OCI-LY3 (cell line): ENCODE results near the gene NAE1.
"Not testable (repeated sequence)": the region's sequence is repeated elsewhere in the genome, so short reads cannot be mapped to it uniquely, and the experiment has no call there.

Source experiments
- H2AFZ ChIP-seq: fragments of 200-600, 300-600 bp; shearing (Covaris generic); 2 replicates; pipeline ENCODE4 v1.6.0; 2014; ENCODE audit warnings: antibody characterized with exemption, low read depth, low read length
- H3K27ac ChIP-seq: fragments of 200-600, 300-600 bp; sonication (generic); 2 replicates; pipeline ENCODE4 v1.5.1; 2014; ENCODE audit warnings: mild to moderate bottlenecking, low read length, moderate library complexity, mixed read lengths
- H3K27me3 ChIP-seq: fragments of 200-600, 300-600 bp; sonication (generic); 2 replicates; pipeline ENCODE4 v1.6.1; 2014; ENCODE audit warnings: low read depth, low read length, mixed read lengths
- H3K36me3 ChIP-seq: fragments of 200-600, 300-600 bp; sonication (generic); replicated peaks from 2 replicates; pipeline ENCODE3; 2014; ENCODE audit warnings: low read depth, low read length, mixed read lengths
- H3K4me1 ChIP-seq: fragments of 300-600, 200-600 bp; sonication (generic); 2 replicates; pipeline ENCODE4 v1.6.1; 2014; ENCODE audit warnings: low read length, mixed read lengths
- H3K4me2 ChIP-seq: fragments of 200-600, 300-600 bp; sonication (generic); 2 replicates; pipeline ENCODE4 v1.6.1; 2014; ENCODE audit warnings: low read length, mixed read lengths
- H3K4me3 ChIP-seq: fragments of 300-600, 200-600 bp; sonication (generic); 2 replicates; pipeline ENCODE4 v1.5.1; 2014; ENCODE audit warnings: antibody characterized with exemption, mild to moderate bottlenecking, low read length, moderate library complexity
- H3K79me2 ChIP-seq: fragments of 300-600, 200-600 bp; shearing (Covaris generic); 2 replicates; pipeline ENCODE4 v1.6.1; 2014; ENCODE audit warnings: mild to moderate bottlenecking, low read length, mixed read lengths
- H3K9ac ChIP-seq: fragments of 300-600, 200-600 bp; shearing (Covaris generic); 2 replicates; pipeline ENCODE4 v1.6.0; 2014; ENCODE audit warnings: mild to moderate bottlenecking, low read length, moderate library complexity
- H3K9me3 ChIP-seq: fragments of 200-600, 300-600 bp; shearing (Covaris generic); 2 replicates; pipeline ENCODE4 v1.6.1; 2014; ENCODE audit warnings: low read length, mixed read lengths; ENCODE audit not compliant: insufficient read depth
- H4K20me1 ChIP-seq: fragments of 200-600, 300-600 bp; sonication (generic); 2 replicates; pipeline ENCODE4 v1.6.1; 2016; ENCODE audit warnings: low read length, mixed read lengths; ENCODE audit not compliant: insufficient read depth
- EZH2phosphoT487 ChIP-seq: fragments of 200-600 bp; shearing (Covaris generic); IDR thresholded peaks from 2 replicates; pipeline ENCODE4 v1.6.1; 2018; ENCODE audit warnings: antibody characterized with exemption, mixed run types, low read depth
- TF ChIP-seq, protein P1 (sequence below): fragments of 200-600, 300-600 bp; sonication (generic); IDR thresholded peaks from 2 replicates; pipeline ENCODE4 v1.5.1; 2014; ENCODE audit warnings: antibody characterized with exemption, low read length, low read depth

NAE1 gene

DNA sequence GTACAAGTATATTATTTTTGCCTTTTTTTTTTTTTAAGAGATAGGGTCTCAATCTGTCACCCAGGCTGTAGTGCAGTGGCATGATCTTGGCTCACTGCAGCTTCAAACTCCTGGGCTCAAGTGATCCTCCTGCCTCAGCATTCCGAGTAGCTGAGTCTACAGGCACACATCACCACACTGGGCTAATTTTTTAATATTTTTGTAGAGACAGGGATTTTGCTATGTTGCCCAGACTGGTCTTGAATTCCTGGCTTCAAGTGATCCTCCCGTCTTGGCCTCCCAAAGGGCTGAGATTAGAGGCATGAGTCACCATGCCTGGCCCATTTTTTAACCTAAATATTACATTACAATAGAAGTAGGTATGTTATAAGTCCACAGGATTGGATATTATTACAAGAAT is 32.6 kb downstream of the NAE1 start:
- peaks cover 3% of the 10 kb centered on the region for H3K36me3 ChIP-seq
- no peak overlapping the region for H2AFZ ChIP-seq
- no peaks in the 10 kb centered on the region for H3K4me1 ChIP-seq
- H3K4me2 ChIP-seq, result no peak overlapping the region
- TF ChIP-seq, protein P1, sequence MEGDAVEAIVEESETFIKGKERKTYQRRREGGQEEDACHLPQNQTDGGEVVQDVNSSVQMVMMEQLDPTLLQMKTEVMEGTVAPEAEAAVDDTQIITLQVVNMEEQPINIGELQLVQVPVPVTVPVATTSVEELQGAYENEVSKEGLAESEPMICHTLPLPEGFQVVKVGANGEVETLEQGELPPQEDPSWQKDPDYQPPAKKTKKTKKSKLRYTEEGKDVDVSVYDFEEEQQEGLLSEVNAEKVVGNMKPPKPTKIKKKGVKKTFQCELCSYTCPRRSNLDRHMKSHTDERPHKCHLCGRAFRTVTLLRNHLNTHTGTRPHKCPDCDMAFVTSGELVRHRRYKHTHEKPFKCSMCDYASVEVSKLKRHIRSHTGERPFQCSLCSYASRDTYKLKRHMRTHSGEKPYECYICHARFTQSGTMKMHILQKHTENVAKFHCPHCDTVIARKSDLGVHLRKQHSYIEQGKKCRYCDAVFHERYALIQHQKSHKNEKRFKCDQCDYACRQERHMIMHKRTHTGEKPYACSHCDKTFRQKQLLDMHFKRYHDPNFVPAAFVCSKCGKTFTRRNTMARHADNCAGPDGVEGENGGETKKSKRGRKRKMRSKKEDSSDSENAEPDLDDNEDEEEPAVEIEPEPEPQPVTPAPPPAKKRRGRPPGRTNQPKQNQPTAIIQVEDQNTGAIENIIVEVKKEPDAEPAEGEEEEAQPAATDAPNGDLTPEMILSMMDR, result no peak
- TF ChIP-seq EZH2phosphoT487, result no peak
- H3K27me3 ChIP-seq, result no peaks in the 10 kb centered on the region
- no peaks in the 10 kb centered on the region for H3K9me3 ChIP-seq
- H3K27ac ChIP-seq, result no peak overlapping the region
- no peaks in the 10 kb centered on the region for H4K20me1 ChIP-seq
- H3K79me2 ChIP-seq, result no peaks in the 10 kb centered on the region
- H3K9ac ChIP-seq, result no peak overlapping the region
- H3K4me3 ChIP-seq, result no peak overlapping the region

DNA sequence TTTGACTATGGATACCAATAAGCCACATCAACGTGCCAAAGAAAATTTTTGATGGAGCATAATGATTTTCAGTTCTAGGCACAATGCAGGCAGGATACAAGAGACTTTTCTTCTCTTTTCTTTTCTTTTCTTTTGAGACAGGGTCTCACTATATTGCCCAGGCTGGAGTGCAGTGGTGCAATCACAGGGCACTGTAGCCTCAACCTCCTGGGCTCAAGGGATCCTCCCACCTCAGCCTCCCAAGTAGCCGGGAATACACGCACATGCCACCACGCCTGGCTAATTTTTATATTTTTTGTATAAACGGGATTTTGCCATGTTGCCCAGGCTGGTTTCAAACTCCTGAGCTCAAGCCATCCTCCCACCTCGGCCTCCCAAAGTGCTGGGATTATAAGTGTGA is 36.8 kb downstream of the NAE1 start:
- not testable (repeated sequence) for H3K9me3 ChIP-seq, H3K4me2 ChIP-seq, H4K20me1 ChIP-seq, H3K79me2 ChIP-seq, H2AFZ ChIP-seq, H3K27me3 ChIP-seq, H3K4me1 ChIP-seq, H3K4me3 ChIP-seq, H3K27ac ChIP-seq, H3K9ac ChIP-seq, H3K36me3 ChIP-seq

DNA sequence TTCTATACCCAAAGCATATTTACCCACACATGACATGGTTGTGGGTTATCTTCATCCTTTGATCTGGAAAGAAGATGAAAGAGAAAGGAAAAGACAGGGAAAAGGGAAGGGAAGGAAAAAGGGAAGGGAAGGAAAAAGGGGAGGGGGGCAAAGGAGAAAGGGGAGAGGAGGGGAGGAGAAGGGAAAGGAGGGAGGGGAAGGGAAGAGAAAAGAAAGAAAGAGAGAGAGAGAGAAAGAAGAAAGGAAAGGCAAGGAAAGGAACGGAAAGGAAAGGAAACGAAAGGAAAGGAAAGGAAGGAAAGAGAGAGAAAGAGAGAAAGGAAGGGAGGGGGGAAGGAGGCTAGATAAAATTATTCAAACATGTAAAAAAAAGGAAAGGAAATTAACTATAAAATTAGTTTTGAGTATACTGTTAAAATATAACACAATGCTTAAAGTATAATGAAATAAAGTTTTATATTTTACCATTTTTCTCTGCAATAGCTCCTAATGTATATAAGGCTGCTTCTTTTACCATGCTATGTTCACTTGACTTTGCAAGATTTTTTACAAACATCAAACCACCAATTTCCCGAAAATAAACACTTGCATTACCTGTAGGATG is 40.5 kb downstream of the NAE1 start:
- no peak overlapping the region for H2AFZ ChIP-seq
- H3K36me3 ChIP-seq, result no peaks in the 10 kb centered on the region
- H3K4me1 ChIP-seq, result no peaks in the 10 kb centered on the region
- no peak overlapping the region for H3K4me2 ChIP-seq
- H3K9ac ChIP-seq, result no peak overlapping the region
- H4K20me1 ChIP-seq, result no peaks in the 10 kb centered on the region
- H3K79me2 ChIP-seq, result no peaks in the 10 kb centered on the region
- H3K9me3 ChIP-seq, result no peaks in the 10 kb centered on the region
- H3K27ac ChIP-seq, result no peak overlapping the region
- no peaks in the 10 kb centered on the region for H3K27me3 ChIP-seq
- no peak overlapping the region for H3K4me3 ChIP-seq
- TF ChIP-seq EZH2phosphoT487, result no peak
- TF ChIP-seq, protein P1, result no peak

DNA sequence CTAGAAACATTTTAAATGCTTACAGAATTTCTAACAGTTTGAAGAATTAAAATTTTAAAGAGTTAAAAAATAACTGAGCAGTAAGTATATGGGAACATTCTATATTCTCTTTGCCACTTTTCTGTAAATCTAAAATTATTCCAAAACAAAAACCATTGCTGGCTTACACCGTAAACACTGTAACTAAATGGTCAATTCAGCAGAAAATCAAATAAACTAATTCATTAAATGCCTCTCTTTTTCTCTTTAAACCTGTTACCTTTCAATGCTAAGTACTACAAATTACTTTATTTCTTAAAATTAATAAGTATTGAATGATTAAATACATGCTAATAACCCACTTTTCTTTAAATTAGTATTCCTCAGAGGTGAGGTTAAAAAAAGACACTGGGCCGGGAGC is 43.3 kb downstream of the NAE1 start:
- TF ChIP-seq EZH2phosphoT487, result no peak
- TF ChIP-seq, protein P1, result no peak
- Histone ChIP-seq H3K4me3 (no peak overlapping the region), H3K36me3 (no peaks in the 10 kb centered on the region), H3K27ac (no peak overlapping the region), H2AFZ (no peak overlapping the region), H3K4me2 (no peak overlapping the region), H3K27me3 (no peaks in the 10 kb centered on the region), H3K9ac (no peak overlapping the region), H3K79me2 (no peaks in the 10 kb centered on the region), H3K9me3 (no peaks in the 10 kb centered on the region), H4K20me1 (no peaks in the 10 kb centered on the region), H3K4me1 (no peaks in the 10 kb centered on the region)

DNA sequence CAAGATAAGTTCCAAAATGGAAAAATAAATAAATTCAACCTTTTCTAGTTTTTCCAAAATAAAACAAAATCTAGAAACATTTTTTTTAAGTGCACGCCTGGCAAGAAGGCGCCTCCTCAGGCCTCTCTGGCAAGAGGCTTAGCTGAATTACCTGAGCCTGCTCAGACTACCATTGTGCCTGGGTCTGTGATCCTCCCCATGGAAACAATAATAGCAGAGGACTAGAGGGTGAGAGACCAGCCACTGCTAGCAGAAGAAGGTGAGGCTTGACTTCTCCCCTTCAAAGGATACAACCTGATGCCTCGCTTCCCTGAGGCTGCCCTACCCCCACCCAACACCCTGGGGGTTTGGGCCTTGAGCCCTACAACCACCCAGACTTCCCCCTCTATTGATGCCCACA is 44.2 kb downstream of the NAE1 start:
- H3K4me1 ChIP-seq, result no peaks in the 10 kb centered on the region
- H4K20me1 ChIP-seq, result no peaks in the 10 kb centered on the region
- H3K9ac ChIP-seq, result no peak overlapping the region
- no peaks in the 10 kb centered on the region for H3K27me3 ChIP-seq
- H3K27ac ChIP-seq, result no peak overlapping the region
- no peak for TF ChIP-seq EZH2phosphoT487
- TF ChIP-seq, protein P1, result no peak
- no peaks in the 10 kb centered on the region for H3K79me2 ChIP-seq
- H3K9me3 ChIP-seq, result no peaks in the 10 kb centered on the region
- H3K4me3 ChIP-seq, result no peak overlapping the region
- H3K36me3 ChIP-seq, result no peaks in the 10 kb centered on the region
- no peak overlapping the region for H3K4me2 ChIP-seq
- no peak overlapping the region for H2AFZ ChIP-seq
